GM18498 (cell line): Measurements from ENCODE around the gene DNAH9.
"Not testable (repeated sequence)": the region's sequence is repeated elsewhere in the genome, so short reads cannot be mapped to it uniquely, and the experiment has no call there.

ENCODE experiments used
- ATAC-seq: cut with Tn5 transposase; IDR thresholded peaks from one replicate; pipeline ENCODE4 v1.9.1; 2021; ENCODE audit warnings: mild to moderate bottlenecking, moderate library complexity; ENCODE audit not compliant: unreplicated experiment

The DNAH9 gene

GRCh38 chr17:11952610-11953009, 354.3 kb downstream of the DNAH9 start:
- no peak for ATAC-seq

GRCh38 chr17:11953924-11954323, 355.7 kb downstream of the DNAH9 start:
- ATAC-seq, result no peak

- ATAC-seq, result no peak
These were observed 356.7 kb downstream of the DNAH9 start for GRCh38 chr17:11954936-11955335.

- no peak for ATAC-seq
These were observed 371.3 kb downstream of the DNAH9 start for GRCh38 chr17:11969565-11969964.

- ATAC-seq, result not testable (repeated sequence)
These were observed 374.5 kb downstream of the DNAH9 start for GRCh38 chr17:11972741-11973140.

GRCh38 chr17:11979795-11980194, 381.5 kb downstream of the DNAH9 start:
- ATAC-seq, result no peak

- ATAC-seq, result no peak
These were observed 382.5 kb downstream of the DNAH9 start for GRCh38 chr17:11980813-11981212.

GRCh38 chr17:11981862-11982261, 383.6 kb downstream of the DNAH9 start:
- ATAC-seq, result no peak

GRCh38 chr17:11986179-11986941, 388.1 kb downstream of the DNAH9 start:
- no peak for ATAC-seq

- ATAC-seq, result no peak
These were observed 388.7 kb downstream of the DNAH9 start for GRCh38 chr17:11986942-11987329.

- ATAC-seq, result no peak
These were observed 392.2 kb downstream of the DNAH9 start for GRCh38 chr17:11990363-11990983.

- no peak for ATAC-seq
These were observed 393.2 kb downstream of the DNAH9 start for GRCh38 chr17:11991461-11991860.

- peak; percentile 40 for ATAC-seq
These were observed 398.5 kb downstream of the DNAH9 start for GRCh38 chr17:11996722-11997146.

GRCh38 chr17:11997147-11997971, 399.1 kb downstream of the DNAH9 start, which contains the start of gene ZNF18:
Gene ZNF18, minus strand, starts transcription at chr17:11997475. Its CDS starts 4,646 bp downstream, at chr17:11992829.
- peak; percentile 98 for ATAC-seq

GRCh38 chr17:11997972-11998233, 399.6 kb downstream of the DNAH9 start:
- no peak for ATAC-seq

GRCh38 chr17:11999696-12000095, 401.4 kb downstream of the DNAH9 start:
- ATAC-seq, result no peak

- no peak for ATAC-seq
These were observed 409.2 kb downstream of the DNAH9 start for GRCh38 chr17:12007466-12007865.
